Measurements from ENCODE around the gene PNN.

The PNN gene

GRCh38 chr14:39229601-39230110 lies 54.6 kb downstream of the PNN start:
- DNase-seq (ENCODE audit: low read depth in 2 of 2): no peak

DNA sequence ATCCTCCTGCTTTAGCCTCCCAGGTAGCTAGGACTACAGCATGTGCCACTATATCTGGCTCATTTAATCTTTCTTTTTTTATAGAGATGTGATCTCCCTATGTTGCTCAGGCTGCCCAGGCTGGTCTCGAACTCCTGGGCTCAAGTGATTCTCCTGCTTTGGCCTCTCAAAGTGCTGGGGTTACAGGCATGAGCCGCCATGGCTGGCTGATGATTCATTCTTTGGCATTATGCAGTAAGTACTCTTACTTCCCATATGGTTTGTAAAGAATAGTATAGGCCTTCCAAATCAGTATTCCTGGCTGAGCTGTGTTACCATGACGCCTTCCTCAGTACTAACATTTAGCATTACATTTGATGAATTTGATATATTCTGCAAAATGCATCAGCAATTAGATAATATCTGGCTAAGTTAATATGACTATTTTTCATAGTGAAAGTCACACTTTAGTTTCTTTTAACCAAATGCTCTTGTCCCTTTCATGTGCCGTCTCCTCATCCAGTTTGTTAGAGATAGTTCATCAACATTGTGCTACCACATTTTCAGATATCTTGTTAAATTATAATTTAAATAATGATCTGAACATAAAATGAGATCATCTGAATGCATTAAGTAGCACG lies 55.5 kb downstream of the PNN start:
- no peak for DNase-seq (ENCODE audit: low read depth in 2 of 2)

- peak in 1 of 2 donors; percentile 13 for DNase-seq (ENCODE audit: low read depth in 2 of 2)
These were observed 56.9 kb downstream of the PNN start for GRCh38 chr14:39231751-39232553.
